Omental fat pad (tissue), 4 donors: Measurements from ENCODE around the gene BBX. TPM values are rescaled to one million over a fixed set of nuclear protein-coding genes. Genes with fewer than 3 reads are reported as not detected.
A peak's percentile ranks its signal among the peaks of the same experiment; 100 is the strongest.
"Not testable (repeated sequence)": the region's sequence is repeated elsewhere in the genome, so short reads cannot be mapped to it uniquely, and the experiment has no call there.

Experiments
- ATAC-seq: fragments of 150-250 bp; one replicate; pipeline ENCODE4 v1.9.1; 2016; ENCODE audit warnings: mild to moderate bottlenecking, moderate library complexity; ENCODE audit not compliant: low FRiP score
- DNase-seq: peaks from one replicate; pipeline ENCODE4 v3.0.0-alpha.2; 2019; ENCODE audit warnings: low spot score
- CTCF ChIP-seq, 3 donors: fragments of 450-650 bp; IDR thresholded peaks; one replicate each; pipeline ENCODE4 v1.5.1; 2016 to 2017; ENCODE audit warnings: antibody characterized with exemption in 3 of 3, mild to moderate bottlenecking in 3 of 3, moderate library complexity in 2 of 3
- total RNA-seq, 4 donors: library from RNA; depleted of rRNA; stranded (reverse); fragments of >200 nt; gene quantifications; one replicate each; pipeline ENCODE4 v1.1.0, GENCODE V29; 2016

BBX gene
- total RNA-seq, 4 donors from 2014 or later, result 32.8 to 70.5 (median 40.7) TPM

GRCh38 chr3:107829185-107829584, 306.4 kb downstream of the BBX start:
- no peak for ATAC-seq
- no peak for TF ChIP-seq CTCF (IDR thresholded peaks at IDR 0.05)

GRCh38 chr3:107831590-107831989, 308.8 kb downstream of the BBX start:
- DNase-seq (no peak), ATAC-seq (no peak)
- TF ChIP-seq CTCF (IDR thresholded peaks at IDR 0.05), result no peak

More at GRCh38 chr3:107829185-107829584, 306.4 kb downstream of the BBX start:
- DNase-seq, result no peak

- ATAC-seq (no peak), DNase-seq (no peak)
- no peak for TF ChIP-seq CTCF (IDR thresholded peaks at IDR 0.05)
Measured at GRCh38 chr3:107833043-107833442, 310.3 kb downstream of the BBX start.

- no peak for TF ChIP-seq CTCF (IDR thresholded peaks at IDR 0.05)
- no peak for ATAC-seq
- no peak for DNase-seq
Measured at GRCh38 chr3:107833722-107834416, 311.1 kb downstream of the BBX start.

GRCh38 chr3:107835001-107835400, 312.2 kb downstream of the BBX start:
- not testable (repeated sequence) for DNase-seq, ATAC-seq

GRCh38 chr3:107837895-107838612, 315.3 kb downstream of the BBX start:
- ATAC-seq (no peak), DNase-seq (no peak)
- TF ChIP-seq CTCF (IDR thresholded peaks at IDR 0.05), result no peak

- DNase-seq (no peak), ATAC-seq (peak; percentile 65)
- TF ChIP-seq CTCF (IDR thresholded peaks at IDR 0.05), result no peak
Measured at GRCh38 chr3:107841831-107842230, 319.1 kb downstream of the BBX start.
